ENCODE data around the gene LCT.
"Not testable (repeated sequence)": the region's sequence is repeated elsewhere in the genome, so short reads cannot be mapped to it uniquely, and the experiment has no call there.

LCT gene

GRCh38 chr2:135831180-135831812 is 5.7 kb downstream of the LCT start:
- no peak for DNase-seq

DNA sequence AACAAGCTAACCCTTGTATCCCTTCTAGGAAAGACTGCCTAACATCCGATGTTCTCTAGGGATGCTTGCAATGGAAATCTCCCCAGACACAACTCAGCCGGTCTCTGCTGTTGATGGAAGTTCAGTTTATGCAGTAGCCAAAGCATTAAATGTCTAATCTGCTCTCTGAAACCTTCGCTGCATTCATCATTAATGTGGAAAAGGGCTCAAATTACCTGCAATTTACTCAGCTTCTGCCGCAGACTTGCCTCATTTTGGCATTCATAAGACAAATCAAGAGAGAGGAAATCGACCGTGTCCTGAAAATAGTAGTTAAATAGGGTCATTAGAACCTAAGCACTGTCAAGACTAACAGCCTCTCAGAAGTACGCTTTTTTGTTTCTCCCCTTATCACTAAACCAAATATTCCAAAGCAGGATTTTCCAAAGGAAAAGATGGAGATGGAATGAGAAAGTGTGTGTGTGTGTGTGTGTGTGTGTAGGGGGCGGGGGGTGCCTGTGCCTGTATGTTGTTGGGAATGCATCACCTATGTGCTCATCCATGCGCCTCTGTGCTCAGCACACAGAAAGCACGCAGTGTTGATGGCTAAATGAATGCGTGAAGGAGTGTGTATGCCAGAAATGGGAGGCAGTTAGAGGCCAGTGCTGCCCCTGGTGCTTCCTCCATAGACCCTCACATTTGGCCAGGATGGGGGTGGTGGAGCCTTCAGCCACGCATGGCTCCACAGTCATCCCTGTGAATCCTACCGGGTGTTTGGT is 7.4 kb downstream of the LCT start:
- no peak for DNase-seq

- no peak for DNase-seq
Observed at GRCh38 chr2:135826544-135826943, 10.4 kb downstream of the LCT start.

DNA sequence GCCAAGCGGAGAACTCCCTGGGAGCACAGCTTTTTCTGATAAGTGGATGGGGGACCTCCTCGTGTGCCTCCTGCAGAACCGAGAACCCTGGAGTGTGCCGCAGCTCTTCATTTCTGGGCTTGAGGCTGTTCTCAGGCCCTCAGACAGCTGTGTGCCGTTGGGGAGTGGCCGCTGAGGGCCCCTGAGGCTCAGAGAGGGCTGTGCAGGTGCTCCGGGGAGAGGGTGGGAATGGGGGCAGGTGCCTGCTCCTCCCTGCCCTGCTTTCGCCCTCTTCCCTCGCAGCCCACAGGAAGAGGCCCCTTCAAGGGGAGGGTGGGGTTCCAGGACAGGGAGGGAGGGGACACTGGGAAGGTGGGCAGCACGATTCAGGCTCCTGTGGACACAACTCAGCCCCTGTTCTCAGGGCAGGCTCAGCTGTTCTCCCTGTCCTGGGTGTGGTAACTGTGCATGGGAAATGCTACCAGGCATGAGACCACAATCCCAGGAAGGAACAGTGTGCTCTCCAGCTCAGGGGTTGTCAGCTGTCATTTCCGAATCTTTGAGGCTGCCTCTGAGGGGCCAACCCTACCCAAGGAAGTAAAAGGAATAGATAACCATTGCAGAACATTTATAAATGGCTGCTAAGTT is 11.3 kb downstream of the LCT start:
- no peak for DNase-seq

DNA sequence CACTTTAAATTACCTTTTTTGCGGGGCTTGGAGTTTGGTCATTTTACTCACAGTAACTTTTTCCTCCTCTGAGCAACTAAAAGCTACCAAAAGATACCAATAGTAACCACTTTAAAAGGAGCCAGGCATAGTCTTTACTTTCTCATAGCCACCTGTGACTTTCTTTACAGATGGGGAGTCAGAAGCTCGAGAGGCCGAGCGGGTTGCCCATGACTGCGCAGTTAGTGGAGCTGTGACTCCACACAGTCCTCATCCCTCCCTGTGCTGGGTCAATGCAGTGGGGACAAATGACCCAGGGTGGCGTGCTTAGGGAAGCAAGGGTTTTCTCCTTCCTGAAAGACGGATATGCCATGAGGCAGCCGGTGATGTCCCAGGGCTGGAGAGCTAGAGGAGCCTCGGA is 11.9 kb downstream of the LCT start:
- no peak for DNase-seq

DNA sequence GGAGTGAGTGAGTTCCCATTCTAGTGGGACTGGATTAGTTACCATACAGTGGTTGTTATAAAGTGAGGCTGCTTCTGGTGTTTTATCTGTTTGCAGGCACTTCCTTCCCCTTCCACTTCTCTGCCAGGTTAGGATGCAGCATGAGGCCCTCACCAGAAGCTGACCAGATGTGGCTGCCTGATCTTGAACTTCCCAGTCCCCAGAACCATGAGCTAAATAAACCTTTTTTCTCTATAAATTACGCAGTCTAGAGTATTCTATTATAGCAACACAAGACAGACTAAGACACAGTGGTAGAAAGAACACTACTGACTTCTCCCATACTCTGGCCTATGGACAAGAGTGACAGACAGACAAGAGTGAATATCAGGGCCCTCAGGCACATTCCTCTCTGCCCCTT is 14.1 kb downstream of the LCT start:
- DNase-seq, result no peak

GRCh38 chr2:135821190-135821589 is 15.8 kb downstream of the LCT start:
- DNase-seq, result no peak

GRCh38 chr2:135820003-135820618 is 16.9 kb downstream of the LCT start:
- DNase-seq, result peak; percentile 5

GRCh38 chr2:135818937-135819610 is 17.9 kb downstream of the LCT start:
- no peak for DNase-seq

DNA sequence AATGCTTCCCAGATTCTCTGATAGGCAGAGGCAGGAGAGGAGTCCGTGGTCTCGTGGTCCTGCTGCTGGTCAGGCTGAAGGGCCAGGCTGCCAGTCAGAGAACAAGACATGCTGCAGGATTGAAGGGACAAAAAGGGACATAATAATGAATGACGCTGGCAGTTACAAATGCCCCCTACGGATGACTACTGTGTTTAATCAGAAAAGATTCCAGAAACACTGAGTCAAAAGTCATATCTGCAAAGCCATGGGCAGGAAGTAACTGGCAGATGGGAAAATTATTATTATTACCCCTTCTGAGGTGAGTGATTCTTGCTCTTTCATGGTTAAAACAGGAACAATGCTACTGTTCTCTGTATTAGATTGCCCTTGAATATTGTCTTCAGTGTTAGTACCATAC is 19.0 kb downstream of the LCT start:
- DNase-seq, result no peak

- no peak for DNase-seq
Observed at GRCh38 chr2:135817466-135817865, 19.5 kb downstream of the LCT start.

GRCh38 chr2:135815269-135815668 is 21.7 kb downstream of the LCT start:
- no peak for DNase-seq

DNA sequence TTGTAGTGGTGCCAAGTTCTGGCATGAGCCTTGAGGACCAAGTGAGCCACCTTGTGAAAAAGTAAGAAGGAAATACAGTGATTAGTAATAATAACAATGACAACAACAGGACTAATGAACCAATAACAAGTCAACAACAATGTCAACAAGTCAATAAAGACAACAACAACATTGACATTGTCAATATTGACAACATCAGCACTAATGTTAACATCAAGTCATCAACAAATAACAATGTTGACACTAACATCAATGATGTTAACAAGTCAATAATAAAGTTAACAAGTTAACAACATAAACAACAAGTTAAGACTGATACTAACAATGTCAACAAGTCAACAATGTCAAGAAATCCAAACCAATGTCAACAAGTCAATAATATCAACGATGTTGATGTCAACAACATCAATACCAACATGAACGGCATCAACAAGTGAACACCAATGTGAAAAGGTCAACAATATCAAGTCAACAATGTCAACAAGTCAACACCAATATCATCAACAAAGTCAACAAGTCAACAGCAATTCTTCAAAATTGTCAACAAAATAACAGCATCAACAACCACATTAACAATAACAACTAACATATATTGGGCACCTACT is 24.0 kb downstream of the LCT start:
- DNase-seq, result no peak

- DNase-seq, result not testable (repeated sequence)
Observed at GRCh38 chr2:135807874-135808273, 29.1 kb downstream of the LCT start.

GRCh38 chr2:135803278-135803677 is 33.7 kb downstream of the LCT start:
- no peak for DNase-seq

DNA sequence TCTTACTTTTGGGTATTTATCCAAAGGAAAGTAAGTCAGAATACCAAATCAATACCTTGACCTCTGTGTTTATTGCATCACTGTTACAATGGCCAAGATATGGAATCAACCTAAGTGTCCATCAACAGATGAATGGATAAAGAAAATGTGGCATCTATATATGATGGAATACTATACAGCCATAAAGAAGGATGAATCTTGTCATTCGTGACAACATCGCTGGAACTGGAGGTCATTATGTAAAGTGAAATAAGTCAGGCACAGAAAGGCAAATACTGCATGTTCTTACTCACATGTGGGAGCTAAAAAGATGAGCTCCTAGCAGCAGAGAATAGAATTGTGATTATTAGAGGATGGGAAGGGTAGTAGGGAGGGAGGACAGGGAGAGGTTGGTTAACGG is 34.6 kb downstream of the LCT start:
- DNase-seq, result no peak

DNA sequence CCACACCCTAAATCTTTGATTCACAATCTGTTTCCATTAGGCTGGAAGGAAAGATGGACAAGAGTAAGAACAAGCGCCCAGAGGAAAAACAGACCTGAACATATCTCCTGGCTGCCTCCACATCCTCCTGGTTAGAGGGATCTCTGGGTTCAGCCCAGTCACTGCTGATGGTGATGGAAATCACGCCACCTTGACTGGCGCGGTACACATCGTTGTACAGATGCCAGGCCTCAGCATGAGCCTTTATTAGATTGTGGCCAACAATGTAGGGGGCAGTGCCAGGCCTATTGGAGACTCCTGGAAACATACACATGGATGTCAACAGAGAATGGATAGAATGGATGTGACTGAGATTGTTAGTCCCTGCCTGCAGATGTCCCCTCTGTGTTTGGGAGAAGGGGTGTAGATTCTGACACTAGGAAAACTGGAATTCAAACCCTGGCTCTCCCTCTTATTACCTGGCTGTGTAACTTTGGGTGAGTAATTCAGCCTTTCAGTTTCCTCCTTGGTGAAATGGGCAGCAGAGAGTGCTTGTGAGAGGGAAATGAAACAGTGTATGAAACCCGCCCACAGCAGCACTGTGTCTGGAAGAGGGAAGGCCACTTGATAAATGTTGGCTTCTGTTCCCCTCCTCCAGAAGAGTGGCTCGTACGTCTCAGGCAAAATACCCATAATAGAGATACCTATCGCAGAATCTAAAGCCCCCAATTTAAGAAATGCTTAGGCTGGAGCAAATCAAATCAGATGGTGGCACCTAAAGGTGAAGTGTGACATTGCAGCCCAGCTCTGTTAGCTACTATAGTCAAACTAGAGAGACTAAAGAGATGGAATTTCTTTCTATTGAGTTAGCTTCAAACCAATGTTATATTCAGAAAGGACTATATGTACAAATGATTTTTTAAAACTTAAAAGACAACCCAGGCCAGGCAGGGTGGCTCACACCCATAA is 36.2 kb downstream of the LCT start:
- DNase-seq, result no peak

DNA sequence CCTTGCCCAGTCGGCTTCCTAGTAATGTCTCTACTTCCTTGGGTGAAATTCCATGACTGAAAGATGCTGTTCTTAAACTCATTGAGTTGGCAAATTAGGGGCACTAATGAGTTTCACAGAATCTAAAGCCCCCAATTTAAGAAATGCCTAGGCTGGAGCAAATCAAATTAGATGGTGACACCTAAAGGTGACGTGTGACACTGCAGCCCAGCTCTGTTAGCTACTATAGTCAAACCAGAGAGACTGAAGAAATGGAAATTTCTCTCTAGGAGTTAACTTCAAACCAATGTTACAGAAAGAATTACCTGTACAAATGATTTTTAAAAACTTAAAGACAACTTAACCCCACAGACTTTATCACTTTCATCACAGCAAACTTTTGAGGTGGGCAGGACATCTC is 37.2 kb downstream of the LCT start:
- no peak for DNase-seq

DNA sequence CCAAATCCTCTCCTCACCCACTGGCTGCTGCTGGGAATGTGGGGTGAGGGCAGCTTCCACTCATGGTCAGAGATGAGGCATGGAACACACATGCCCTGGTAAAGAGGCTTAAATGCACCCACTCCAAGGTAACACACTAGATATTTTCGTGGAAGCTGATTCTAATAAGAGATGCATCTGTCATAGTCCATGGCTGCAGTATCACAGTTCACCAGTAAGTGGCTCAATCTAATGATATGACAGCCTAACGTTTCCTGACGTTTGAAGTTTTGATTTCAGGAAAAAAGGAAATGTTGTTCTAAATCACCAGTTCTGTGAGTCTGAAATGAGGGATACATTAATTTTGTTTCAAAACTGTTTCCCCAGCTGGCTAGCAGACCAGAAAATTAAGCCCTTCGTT is 38.2 kb downstream of the LCT start:
- DNase-seq, result no peak

GRCh38 chr2:135798275-135798705 is 38.7 kb downstream of the LCT start:
- DNase-seq, result no peak

- DNase-seq, result peak; percentile 69
Observed at GRCh38 chr2:135797497-135798274, 39.3 kb downstream of the LCT start.

Measured in CD4-positive, alpha-beta T cell treated with Interferon gamma for 1 hour (primary cell).